Measurements from ENCODE around the gene ST3GAL3.

The ST3GAL3 gene

DNA sequence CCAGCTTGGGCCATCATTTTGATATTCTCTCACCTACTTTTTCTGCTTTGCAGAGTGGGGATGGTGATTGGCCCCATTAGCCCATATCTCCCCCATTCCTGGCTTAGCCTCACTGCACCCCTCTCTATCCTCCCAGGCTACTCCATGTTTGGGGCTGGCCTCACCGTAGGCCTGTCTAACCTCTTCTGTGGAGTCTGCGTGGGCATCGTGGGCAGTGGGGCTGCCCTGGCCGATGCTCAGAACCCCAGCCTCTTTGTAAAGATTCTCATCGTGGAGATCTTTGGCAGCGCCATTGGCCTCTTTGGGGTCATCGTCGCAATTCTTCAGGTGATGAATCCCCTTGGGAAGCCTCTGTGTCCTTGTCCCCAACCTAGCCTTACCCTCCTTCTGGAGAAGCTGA, 269.6 kb downstream of the ST3GAL3 start:
- TF ChIP-seq, protein P1, sequence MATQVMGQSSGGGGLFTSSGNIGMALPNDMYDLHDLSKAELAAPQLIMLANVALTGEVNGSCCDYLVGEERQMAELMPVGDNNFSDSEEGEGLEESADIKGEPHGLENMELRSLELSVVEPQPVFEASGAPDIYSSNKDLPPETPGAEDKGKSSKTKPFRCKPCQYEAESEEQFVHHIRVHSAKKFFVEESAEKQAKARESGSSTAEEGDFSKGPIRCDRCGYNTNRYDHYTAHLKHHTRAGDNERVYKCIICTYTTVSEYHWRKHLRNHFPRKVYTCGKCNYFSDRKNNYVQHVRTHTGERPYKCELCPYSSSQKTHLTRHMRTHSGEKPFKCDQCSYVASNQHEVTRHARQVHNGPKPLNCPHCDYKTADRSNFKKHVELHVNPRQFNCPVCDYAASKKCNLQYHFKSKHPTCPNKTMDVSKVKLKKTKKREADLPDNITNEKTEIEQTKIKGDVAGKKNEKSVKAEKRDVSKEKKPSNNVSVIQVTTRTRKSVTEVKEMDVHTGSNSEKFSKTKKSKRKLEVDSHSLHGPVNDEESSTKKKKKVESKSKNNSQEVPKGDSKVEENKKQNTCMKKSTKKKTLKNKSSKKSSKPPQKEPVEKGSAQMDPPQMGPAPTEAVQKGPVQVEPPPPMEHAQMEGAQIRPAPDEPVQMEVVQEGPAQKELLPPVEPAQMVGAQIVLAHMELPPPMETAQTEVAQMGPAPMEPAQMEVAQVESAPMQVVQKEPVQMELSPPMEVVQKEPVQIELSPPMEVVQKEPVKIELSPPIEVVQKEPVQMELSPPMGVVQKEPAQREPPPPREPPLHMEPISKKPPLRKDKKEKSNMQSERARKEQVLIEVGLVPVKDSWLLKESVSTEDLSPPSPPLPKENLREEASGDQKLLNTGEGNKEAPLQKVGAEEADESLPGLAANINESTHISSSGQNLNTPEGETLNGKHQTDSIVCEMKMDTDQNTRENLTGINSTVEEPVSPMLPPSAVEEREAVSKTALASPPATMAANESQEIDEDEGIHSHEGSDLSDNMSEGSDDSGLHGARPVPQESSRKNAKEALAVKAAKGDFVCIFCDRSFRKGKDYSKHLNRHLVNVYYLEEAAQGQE (IDR thresholded peaks at IDR 0.05; ENCODE audit: insufficient read depth in 1 of 2, low read depth in 2 of 2, low read length in 2 of 2): no peak
- TF ChIP-seq TAF1 (IDR thresholded peaks at IDR 0.05; ENCODE audit: borderline replicate concordance, insufficient read depth, low read length) (no peak), FOXP2 (optimal IDR thresholded peaks at IDR 0.05; ENCODE audit: borderline replicate concordance, extremely low read depth, extremely low read length, insufficient read depth) (no peak), POLR2AphosphoS5 (IDR thresholded peaks at IDR 0.05; ENCODE audit: low read depth, low read length) (no peak), SIN3A (IDR thresholded peaks at IDR 0.05; ENCODE audit: borderline replicate concordance, insufficient read depth, low read length) (no peak)

DNA sequence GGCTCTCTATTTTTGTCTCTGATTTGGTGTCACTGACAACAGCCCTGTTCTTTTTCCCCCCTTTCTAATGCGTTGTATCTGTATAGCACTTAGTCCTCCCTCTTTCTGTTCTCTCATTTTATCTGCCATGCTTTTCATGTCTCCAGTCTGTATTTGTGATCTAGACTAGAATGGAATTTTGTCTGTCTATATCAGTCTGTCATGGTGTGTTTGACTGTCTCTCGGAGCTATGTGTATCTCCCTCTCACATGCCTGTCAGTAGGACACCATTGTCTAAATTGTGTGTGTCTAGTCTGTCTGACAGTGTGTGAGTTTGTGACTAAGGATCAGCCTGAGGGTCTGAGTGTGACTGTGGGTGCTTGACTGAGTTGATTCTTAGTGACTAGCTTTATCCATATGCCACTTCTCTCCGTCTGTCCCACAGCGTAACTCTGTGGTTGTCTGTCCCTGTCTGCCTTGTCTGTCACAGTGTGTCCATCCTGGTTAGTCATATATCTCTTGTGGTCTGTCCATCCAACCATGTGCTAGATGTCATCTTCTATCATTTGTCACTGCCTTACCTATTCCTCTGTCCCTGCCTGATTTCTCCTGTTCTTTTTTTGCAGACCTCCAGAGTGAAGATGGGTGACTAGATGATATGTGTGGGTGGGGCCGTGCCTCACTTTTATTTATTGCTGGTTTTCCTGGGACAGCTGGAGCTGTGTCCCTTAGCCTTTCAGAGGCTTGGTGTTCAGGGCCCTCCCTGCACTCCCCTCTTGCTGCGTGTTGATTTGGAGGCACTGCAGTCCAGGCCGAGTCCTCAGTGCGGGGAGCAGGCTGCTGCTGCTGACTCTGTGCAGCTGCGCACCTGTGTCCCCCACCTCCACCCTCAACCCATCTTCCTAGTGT, 270.3 kb downstream of the ST3GAL3 start:
- no peak for TF ChIP-seq TAF1 (IDR thresholded peaks at IDR 0.05; ENCODE audit: borderline replicate concordance, insufficient read depth, low read length)
- no peak for TF ChIP-seq FOXP2 (optimal IDR thresholded peaks at IDR 0.05; ENCODE audit: borderline replicate concordance, extremely low read depth, extremely low read length, insufficient read depth)
- TF ChIP-seq SIN3A (IDR thresholded peaks at IDR 0.05; ENCODE audit: borderline replicate concordance, insufficient read depth, low read length): peak; percentile 31; the same call in 1 of the 2 replicates

DNA sequence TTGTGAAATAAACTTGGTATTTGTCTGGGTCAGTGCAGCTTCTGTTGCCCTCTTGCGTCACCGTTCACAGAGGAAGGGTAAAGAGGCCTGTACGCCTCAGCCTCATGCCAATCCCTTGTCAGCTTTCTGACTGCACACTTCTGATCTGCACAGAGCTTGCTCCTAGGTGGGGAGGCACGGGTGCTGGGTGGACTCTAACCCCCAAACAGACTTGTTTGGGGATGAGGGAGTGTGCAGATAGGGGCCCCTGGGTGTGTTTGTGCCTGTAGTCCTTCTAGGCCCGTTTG, 270.9 kb downstream of the ST3GAL3 start:
- TF ChIP-seq FOXP2 (optimal IDR thresholded peaks at IDR 0.05; ENCODE audit: borderline replicate concordance, extremely low read depth, extremely low read length, insufficient read depth): no peak
- TF ChIP-seq TAF1 (IDR thresholded peaks at IDR 0.05; ENCODE audit: borderline replicate concordance, insufficient read depth, low read length): no peak
- TF ChIP-seq SIN3A (IDR thresholded peaks at IDR 0.05; ENCODE audit: borderline replicate concordance, insufficient read depth, low read length): no peak
- TF ChIP-seq, protein P1 (IDR thresholded peaks at IDR 0.05; ENCODE audit: insufficient read depth in 1 of 2, low read depth in 2 of 2, low read length in 2 of 2): no peak
- TF ChIP-seq POLR2AphosphoS5 (IDR thresholded peaks at IDR 0.05; ENCODE audit: low read depth, low read length): no peak

DNA sequence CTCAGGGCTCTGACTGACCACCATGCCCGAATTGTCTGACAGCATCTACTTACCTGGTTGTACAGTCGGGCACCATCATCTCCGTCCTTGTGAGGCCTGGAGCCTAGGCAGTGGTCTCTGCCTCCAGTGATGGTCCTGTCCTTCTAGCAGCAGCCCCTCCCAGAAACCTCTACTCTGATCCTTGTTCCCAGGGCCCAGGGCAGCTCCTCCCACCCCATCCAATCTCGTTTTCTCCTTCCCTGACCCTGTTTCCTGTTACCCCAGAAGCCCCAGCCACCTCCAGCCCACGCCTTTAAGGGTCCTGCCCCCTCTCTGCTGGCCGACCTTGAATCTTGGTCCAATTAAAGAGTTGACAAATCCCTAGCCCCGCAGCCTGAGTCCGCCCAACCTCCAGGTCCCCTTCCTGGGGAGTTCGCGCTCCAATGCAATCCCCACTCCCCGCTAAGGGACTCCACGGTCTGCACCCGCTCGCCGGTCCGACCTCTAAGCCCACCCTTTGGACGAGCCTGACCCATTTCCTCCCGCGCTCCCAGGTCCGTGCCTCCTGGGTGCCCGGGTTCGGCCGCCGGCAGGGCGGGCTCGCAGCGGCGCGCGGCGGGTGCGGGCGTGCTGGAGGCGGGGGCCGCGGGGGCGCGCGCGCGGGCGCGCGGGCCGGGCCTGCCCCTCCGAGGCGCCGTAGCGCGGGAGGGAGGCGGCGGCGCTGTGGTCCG, 271.4 kb downstream of the ST3GAL3 start, which contains the start of gene B4GALT2:
B4GALT2 (plus strand) TSS at position 660 of the 710 bp plus-strand sequence. CDS start 1,951 bp downstream, outside the sequence.
- peak; percentile 50; the same call in 1 of the 2 replicates for TF ChIP-seq POLR2AphosphoS5 (IDR thresholded peaks at IDR 0.05; ENCODE audit: low read depth, low read length)
- TF ChIP-seq, protein P1 (IDR thresholded peaks at IDR 0.05; ENCODE audit: insufficient read depth in 1 of 2, low read depth in 2 of 2, low read length in 2 of 2): no peak

DNA sequence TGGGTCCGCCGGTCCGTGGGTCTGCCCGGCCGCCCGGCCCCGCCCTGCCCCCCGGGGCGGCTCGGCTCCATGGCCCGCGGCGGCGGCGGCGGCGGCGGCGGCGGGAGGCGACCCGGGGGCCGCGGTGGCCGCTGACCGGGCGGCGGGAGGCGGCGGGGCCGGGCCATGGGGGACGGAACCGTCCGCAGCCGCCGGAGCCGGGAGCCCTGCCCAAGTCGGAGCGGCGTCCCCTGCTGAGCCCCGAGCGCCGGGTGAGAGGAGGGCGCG, 271.9 kb downstream of the ST3GAL3 start:
- TF ChIP-seq TAF1 (IDR thresholded peaks at IDR 0.05; ENCODE audit: borderline replicate concordance, insufficient read depth, low read length) (peak; percentile 8; the same call in 1 of the 2 replicates), FOXP2 (optimal IDR thresholded peaks at IDR 0.05; ENCODE audit: borderline replicate concordance, extremely low read depth, extremely low read length, insufficient read depth) (no peak)

Data from PFSK-1 (cell line).